ENCODE data around the gene HIP1. TPM values are rescaled to one million over a fixed set of nuclear protein-coding genes. Genes with fewer than 3 reads are reported as not detected.

HIP1 gene
- polyA plus RNA-seq, 3 donors: 4.3 to 14.8 (median 5.3) TPM

DNA sequence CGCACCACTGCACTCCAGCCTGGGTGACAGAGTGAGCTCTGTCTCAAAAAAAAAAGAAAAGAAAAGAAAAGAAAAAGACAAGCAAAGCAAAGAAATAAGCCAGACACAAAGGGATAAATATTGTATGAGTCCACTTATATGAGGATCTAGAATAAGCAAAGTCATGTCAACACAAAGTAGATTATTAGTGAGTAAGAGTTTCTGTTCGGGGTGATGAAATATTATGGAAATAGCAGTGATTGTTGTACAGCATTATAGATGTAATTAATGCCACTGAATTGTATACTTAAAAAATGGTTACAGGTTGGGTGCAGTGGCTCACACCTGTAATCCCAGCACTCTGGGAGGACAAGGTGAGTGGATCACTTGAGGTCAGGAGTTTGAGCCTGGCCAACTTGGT lies 83.2 kb downstream of the HIP1 start:
- intact Hi-C loops (cut with micrococcal nuclease): no loop called here
- TF ChIP-seq, protein P1, sequence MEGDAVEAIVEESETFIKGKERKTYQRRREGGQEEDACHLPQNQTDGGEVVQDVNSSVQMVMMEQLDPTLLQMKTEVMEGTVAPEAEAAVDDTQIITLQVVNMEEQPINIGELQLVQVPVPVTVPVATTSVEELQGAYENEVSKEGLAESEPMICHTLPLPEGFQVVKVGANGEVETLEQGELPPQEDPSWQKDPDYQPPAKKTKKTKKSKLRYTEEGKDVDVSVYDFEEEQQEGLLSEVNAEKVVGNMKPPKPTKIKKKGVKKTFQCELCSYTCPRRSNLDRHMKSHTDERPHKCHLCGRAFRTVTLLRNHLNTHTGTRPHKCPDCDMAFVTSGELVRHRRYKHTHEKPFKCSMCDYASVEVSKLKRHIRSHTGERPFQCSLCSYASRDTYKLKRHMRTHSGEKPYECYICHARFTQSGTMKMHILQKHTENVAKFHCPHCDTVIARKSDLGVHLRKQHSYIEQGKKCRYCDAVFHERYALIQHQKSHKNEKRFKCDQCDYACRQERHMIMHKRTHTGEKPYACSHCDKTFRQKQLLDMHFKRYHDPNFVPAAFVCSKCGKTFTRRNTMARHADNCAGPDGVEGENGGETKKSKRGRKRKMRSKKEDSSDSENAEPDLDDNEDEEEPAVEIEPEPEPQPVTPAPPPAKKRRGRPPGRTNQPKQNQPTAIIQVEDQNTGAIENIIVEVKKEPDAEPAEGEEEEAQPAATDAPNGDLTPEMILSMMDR (IDR thresholded peaks at IDR 0.05): no peak
- Mint-ChIP-seq H3K4me3 (no peak overlapping the region), H3K36me3 (peaks cover 3 to 4% of the 10 kb centered on the region in 2 donors), H3K27me3 (ENCODE audit: low read depth in 3 of 3) (peaks cover 0 to 2% (median 0%) of the 10 kb centered on the region in 3 donors), H3K4me1 (peaks cover 4% of the 10 kb centered on the region), H3K27ac (no peak overlapping the region), H3K9me3 (peaks cover 0 to 5% (median 0%) of the 10 kb centered on the region in 7 donors)
- H3K79me2 ChIP-seq (ENCODE audit: insufficient read depth, low read length): no peaks in the 10 kb centered on the region
- no peaks in the 10 kb centered on the region for H3K27me3 ChIP-seq (ENCODE audit: control insufficient read depth in 2 of 2, insufficient read depth in 2 of 2, low read length in 2 of 2)
- no peaks in the 10 kb centered on the region for H3K36me3 ChIP-seq (replicated peaks in 1 of 2; ENCODE audit: control insufficient read depth in 1 of 2, insufficient read depth in 2 of 2, low read length in 2 of 2)
- H3K4me2 ChIP-seq (replicated peaks; ENCODE audit: extremely low read depth, low read length, poor library complexity, severe bottlenecking): no peak overlapping the region
- no peak overlapping the region for H3K9ac ChIP-seq (ENCODE audit: insufficient read depth, low read length, poor library complexity, severe bottlenecking)
- H2AFZ ChIP-seq (ENCODE audit: insufficient read depth, low read depth, low read length, poor library complexity, severe bottlenecking): no peak overlapping the region
- H3K4me1 ChIP-seq (ENCODE audit: control insufficient read depth in 1 of 2, insufficient read depth in 2 of 2, low read length in 2 of 2): peaks cover 3 to 5% of the 10 kb centered on the region in 2 donors
- WGBS (ENCODE audit: insufficient coverage): 100% methylated on average over 1 of the region's 2 CpGs
- H3K9me3 ChIP-seq (replicated peaks in 1 of 2; ENCODE audit: control insufficient read depth in 1 of 2, insufficient read depth in 1 of 2, low read length in 2 of 2): no peaks in the 10 kb centered on the region
- no peak overlapping the region for H3K4me3 ChIP-seq (replicated peaks in 1 of 3; ENCODE audit: low read depth in 2 of 3, low read length in 3 of 3)
- DNase-seq: no peak
- H4K20me1 ChIP-seq (ENCODE audit: insufficient read depth, low read length): no peaks in the 10 kb centered on the region
- H3K27ac ChIP-seq (ENCODE audit: low read depth in 1 of 2, low read length in 2 of 2): no peak overlapping the region

GRCh38 chr7:75654855-75655254 lies 83.9 kb downstream of the HIP1 start:
- 100% methylated on average over 3 of the region's 4 CpGs for WGBS (ENCODE audit: insufficient coverage)
- Histone ChIP-seq H3K27ac (ENCODE audit: low read depth in 1 of 2, low read length in 2 of 2) (no peak overlapping the region), H3K27me3 (ENCODE audit: control insufficient read depth in 2 of 2, insufficient read depth in 2 of 2, low read length in 2 of 2) (no peaks in the 10 kb centered on the region), H3K36me3 (replicated peaks in 1 of 2; ENCODE audit: control insufficient read depth in 1 of 2, insufficient read depth in 2 of 2, low read length in 2 of 2) (no peaks in the 10 kb centered on the region), H3K4me1 (ENCODE audit: control insufficient read depth in 1 of 2, insufficient read depth in 2 of 2, low read length in 2 of 2) (peaks cover 3 to 6% of the 10 kb centered on the region in 2 donors), H3K9me3 (replicated peaks in 1 of 2; ENCODE audit: control insufficient read depth in 1 of 2, insufficient read depth in 1 of 2, low read length in 2 of 2) (no peaks in the 10 kb centered on the region), H4K20me1 (ENCODE audit: insufficient read depth, low read length) (no peaks in the 10 kb centered on the region), H3K4me3 (replicated peaks in 1 of 3; ENCODE audit: low read depth in 2 of 3, low read length in 3 of 3) (no peak overlapping the region), H3K4me2 (replicated peaks; ENCODE audit: extremely low read depth, low read length, poor library complexity, severe bottlenecking) (no peak overlapping the region), H3K9ac (ENCODE audit: insufficient read depth, low read length, poor library complexity, severe bottlenecking) (no peak overlapping the region), H3K79me2 (ENCODE audit: insufficient read depth, low read length) (no peaks in the 10 kb centered on the region), H2AFZ (ENCODE audit: insufficient read depth, low read depth, low read length, poor library complexity, severe bottlenecking) (no peak overlapping the region)
- TF ChIP-seq, protein P1 (IDR thresholded peaks at IDR 0.05): no peak
- Mint-ChIP-seq H3K27me3 (ENCODE audit: low read depth in 3 of 3) (peaks cover 0 to 2% (median 0%) of the 10 kb centered on the region in 3 donors), H3K9me3 (peaks cover 0 to 7% (median 0%) of the 10 kb centered on the region in 7 donors), H3K4me1 (peaks cover 4% of the 10 kb centered on the region), H3K36me3 (peaks cover 3 to 4% of the 10 kb centered on the region in 2 donors), H3K4me3 (no peak overlapping the region), H3K27ac (no peak overlapping the region)
- no peak for DNase-seq
- intact Hi-C loops (cut with micrococcal nuclease): no loop called here
